GM19238 (cell line): ENCODE results near the gene MICU1.
"Not testable (repeated sequence)": the region's sequence is repeated elsewhere in the genome, so short reads cannot be mapped to it uniquely, and the experiment has no call there.

Source experiments
- DNase-seq: peaks from one replicate; pipeline ENCODE4 v3.0.0; 2011; ENCODE audit warnings: low spot score; ENCODE audit not compliant: insufficient read length

The MICU1 gene

DNA sequence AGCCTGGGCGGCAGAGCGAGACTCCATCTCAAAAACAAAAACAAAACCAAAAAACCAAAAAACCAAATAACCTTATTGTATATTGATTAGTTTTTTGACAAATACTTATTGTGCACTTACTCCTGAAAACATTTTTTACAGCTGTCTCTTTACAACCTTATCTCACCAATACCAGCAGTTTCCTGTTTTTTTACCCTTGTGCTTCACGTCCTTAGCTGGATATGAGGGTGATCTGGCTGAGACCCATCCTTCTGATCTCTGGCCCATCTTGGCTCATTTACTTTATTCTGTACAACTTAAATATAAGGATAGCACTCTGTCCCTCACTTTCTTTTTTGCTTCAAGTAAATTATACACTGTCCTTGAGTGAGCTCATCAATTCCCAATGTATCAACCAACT lies 166.6 kb downstream of the MICU1 start:
- no peak for DNase-seq

DNA sequence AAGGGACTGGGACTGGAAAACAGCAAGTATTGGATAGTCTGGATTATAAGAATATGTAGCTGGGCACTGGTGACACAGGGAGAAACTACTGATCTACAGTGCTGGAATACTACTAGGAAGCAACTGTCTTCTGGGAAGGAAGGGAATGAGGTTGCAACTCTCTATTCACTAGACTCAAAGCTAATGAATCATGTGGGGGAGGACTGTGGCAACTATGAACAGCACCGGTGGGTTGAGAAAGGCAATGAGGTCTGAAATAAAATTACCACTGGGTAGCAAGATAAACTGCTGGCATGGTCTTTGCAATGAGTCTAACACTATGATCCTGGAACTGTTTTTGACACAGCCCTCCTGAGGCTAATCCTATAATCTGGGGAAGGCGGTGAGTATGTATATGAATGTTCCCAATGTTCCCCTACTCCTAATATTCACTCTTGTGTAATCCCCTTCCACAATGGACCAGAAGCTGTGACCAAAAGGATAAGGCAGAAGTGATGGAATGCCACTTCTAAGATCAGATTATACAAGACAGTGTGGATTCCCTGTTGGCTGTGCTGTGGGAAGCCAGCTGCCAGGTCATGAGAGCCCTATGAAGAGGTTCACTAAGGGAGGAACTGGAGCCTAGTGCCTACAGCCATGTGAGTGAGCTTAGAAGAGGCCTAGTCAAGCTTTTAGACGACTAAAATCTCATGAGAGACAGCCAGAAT lies 169.8 kb downstream of the MICU1 start:
- DNase-seq, result no peak

DNA sequence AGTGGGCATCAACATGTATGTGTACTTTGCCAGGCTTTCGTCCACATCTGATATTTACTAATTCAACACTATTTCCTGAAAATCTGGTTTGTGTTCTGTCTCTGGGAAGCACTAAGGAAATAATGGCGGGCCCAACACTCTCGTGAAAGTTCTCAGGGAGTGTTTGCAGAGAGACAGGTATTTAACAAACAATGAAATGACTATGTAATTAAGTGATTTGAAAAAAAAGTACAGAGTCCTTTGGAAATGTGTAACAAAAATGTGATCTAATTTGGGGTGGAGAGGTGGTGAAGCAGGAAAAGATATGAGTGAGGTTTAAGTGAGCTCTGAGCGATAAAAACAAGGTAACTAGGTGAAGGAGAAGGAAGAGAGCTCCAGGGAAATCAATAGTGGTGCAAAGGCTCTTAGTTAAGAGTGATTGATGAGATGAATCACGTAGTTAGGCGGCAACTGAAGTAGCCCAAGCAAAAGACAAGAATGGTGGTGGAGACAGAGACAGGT lies 175.9 kb downstream of the MICU1 start:
- DNase-seq, result no peak

DNA sequence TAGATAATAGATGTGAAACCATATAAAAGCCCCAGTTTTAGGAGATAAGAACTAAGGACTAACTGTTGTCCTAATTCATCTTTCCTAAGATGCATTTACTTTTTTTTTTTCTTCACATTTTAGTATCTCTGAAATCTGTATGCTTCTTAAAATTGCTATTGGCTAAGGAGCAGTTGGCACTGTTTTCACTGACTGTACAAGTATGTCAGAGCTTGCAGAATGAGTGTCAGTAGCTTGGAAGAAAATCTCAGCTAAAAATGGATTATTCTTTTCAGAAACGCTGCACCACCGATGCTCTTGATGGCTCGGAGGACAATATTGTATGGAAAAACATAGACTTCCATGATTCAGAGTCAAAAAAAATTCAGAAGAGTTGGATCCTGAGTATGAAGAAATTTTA lies 180.0 kb downstream of the MICU1 start:
- DNase-seq, result no peak

DNA sequence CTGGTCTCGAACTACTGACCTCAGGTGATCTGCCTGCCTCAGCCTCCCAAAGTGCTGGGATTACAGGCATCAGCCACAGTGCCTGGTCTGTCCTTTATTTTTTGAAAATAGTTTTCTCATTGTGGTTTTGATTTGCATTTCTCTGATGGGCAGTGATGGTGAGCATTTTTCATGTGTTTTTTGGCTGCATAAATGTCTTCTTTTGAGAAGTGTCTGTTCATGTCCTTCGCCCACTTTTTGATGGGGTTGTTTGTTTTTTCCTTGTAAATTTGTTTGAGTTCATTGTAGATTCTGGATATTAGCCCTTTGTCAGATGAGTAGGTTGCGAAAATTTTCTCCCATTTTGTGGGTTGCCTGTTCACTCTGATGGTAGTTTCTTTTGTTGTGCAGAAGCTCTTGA lies 182.9 kb downstream of the MICU1 start:
- DNase-seq, result not testable (repeated sequence)

DNA sequence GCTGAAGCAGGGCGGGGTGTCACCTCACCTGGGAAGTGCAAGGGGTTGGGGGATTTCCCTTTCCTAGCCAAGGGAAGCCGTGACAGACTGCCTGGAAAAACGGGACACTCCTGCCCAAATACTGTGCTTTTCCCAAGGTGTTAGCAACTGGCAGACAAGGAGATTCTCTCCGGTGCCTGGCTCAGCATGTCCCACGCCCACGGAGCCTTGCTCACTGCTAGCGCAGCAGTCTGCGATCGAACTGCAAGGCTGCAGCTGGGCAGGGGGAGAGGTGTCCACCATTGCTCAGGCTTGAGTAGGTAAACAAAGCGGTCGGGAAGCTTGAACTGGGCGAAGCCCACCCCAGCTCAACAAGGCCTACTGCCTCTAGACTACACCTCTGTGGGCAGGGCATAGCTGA lies 190.3 kb downstream of the MICU1 start:
- DNase-seq, result no peak

DNA sequence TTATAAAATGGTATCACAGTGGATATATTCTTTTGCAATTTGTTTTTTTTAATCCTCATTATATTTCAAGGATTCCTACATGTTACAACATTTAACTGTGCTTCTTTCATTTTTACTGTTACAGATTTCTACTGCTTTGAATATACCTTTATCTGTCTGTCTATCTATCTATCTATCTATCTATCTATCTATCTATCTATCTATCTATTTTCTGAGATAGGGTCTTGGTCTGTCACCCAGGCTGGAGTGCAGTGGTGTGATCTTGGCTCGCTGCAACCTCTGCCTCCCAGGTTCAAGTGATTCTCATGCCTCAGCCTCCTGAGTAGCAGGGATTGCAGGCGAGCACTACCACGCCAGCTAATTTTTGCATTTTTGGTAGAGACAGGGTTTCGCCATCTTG lies 194.9 kb downstream of the MICU1 start:
- DNase-seq, result not testable (repeated sequence)

DNA sequence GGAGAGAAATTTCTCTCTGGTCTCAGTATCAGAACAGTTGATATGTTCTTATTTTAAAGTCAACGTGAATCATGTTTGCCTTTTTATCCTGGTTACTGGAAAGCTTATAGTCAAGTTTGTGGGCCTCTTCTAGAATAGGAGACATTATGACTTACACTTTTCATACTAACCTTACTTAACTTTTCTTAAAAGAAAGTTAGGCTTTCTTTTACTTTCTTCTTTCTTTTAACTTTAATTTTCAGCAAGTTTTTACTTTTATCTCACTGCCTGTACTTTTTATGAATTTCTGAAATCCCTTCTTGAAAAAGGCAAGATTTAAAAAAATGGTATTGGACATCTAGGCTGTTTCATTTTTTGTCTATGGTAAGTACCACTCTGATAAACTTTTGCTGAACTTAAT lies 195.9 kb downstream of the MICU1 start:
- DNase-seq, result no peak

DNA sequence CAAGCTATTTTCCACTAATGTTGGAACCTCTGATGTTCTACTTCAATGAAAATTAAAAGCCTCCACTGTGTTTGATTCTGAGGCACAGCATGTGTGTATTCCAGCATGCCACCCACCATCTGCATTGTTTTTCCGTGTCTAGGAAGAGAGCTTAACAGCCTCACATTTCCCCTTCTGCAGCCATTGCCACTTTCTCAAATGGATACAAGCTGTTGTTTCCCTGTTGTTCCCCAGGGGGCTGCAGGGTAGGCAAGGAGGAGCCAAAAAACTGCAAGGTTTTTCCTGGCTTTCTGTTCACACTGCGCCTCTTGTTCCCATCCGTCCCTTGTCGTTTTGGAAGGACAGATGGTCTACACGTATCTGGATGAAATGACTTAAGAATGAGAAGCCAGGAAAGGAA lies 198.9 kb downstream of the MICU1 start:
- no peak for DNase-seq

DNA sequence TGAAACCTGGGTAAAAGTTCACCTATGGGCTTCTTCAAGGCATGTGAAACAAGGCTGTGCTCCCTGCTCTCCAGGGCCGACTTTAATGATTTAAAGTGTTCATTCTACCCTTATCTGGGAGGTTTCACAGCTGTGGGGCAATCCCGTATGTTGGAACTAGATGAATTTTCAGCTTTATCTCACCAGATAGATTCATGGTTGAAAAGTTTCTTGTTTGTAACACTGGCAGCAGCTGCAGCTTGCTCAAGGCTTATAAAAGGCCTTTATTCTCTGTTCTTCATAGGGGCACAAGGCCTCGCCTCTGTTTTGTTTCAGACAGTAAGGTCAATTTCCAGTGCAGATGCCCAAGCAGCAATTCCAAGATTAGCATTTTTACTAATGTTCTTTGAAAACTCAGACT lies 200.7 kb downstream of the MICU1 start:
- no peak for DNase-seq

DNA sequence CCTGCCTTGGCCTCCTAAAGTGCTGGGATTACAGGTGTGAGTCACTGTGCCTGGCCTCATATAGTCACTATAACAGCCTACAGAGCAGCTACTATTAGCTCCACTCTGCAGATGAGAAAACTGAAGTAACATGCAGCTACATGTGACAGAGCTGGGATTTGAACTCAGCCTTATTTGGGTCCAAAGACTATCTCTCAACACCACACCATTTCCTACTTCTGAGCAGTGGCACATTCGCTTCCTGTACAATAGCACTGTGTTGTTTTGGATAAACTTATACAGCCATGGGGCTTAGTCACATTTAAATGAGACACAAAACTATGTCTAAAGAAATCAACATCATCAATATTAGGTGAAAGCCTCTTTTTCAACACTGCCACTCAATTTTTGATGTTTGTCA lies 201.3 kb downstream of the MICU1 start:
- DNase-seq, result no peak

DNA sequence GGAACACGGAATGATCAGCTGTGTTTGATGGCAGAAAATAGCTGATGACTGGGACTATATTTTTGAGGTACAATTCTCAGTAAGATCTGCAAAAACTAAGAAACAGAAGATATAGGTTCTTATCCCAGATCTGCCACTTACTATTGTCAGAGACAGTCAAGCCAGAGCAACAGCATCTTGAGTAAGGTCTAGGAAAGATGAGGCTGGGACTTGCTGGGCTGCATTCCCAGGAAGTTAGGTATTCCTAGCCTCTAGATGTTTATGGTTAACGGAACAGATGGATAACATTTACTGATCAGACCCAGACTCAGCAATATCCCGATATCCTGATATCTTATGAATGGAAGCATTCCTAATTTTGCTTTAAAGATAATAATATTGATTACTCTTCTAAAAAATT lies 202.5 kb downstream of the MICU1 start:
- DNase-seq, result no peak

DNA sequence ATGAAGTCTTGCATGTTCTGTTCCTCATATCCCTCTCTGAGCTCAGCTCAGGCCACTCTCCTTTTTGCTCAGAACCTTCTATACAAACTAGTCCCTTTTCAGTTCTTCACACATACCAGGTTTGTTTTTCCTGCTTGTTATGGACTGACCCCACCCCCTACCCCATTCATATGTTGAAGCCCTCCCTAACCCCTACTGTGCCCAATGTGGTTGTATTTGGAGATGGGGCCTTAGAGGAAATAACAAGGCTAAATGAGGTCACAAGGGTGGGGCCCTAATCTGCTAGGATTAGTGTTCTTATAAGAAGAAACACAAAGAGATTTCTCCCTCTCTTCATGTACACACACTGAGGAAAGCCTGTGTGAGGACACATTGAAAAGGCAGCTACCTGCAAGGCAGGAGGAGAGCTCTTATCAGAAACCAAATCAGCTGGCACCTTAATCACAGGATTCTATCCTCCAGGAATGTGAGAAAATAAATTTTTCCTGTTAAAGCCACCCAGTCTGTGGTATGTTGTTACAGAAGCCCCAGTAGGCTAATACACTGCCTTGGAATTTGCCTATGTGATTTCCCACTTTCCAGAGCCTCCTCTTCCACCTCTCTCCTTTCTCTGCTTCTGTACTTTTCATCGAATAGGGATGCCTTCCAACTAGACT lies 203.9 kb downstream of the MICU1 start:
- no peak for DNase-seq

DNA sequence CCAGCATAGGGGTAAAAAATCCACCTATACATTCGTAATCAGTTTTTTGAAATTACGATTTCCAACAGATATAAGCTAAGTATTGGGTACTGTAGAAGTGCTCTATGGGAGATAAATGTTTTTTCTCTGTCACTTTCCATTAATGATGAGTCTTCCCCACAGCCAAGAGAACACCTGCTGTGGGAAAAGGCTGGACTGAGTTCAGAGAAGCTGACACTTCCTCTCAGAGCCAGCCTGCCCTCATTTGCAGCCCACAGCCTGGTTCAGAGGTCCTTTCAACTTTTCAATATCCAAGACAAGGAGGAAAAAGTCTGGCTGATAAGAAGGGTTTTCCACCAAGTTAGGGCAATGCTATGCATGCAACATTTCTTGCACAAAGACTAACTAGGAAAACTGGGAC lies 206.6 kb downstream of the MICU1 start:
- DNase-seq, result no peak

DNA sequence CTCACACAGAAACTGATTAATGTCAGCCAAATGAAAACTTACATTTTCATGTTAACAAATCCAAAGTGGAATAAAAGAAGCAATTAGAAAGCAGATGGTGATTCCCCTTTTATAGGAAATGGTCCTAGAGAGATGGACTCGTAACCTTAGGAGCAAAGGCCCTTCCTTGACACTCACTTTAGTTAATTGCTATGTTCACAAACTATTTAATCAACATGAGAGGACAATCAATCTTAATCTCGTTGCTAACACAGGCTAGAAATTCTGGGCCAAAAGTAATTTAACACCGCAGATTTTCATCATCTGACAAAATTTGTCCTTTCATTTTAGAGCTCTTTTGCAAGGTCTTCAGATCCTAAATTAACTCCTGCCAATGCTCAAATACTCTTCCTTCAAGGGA lies 207.2 kb downstream of the MICU1 start:
- no peak for DNase-seq

DNA sequence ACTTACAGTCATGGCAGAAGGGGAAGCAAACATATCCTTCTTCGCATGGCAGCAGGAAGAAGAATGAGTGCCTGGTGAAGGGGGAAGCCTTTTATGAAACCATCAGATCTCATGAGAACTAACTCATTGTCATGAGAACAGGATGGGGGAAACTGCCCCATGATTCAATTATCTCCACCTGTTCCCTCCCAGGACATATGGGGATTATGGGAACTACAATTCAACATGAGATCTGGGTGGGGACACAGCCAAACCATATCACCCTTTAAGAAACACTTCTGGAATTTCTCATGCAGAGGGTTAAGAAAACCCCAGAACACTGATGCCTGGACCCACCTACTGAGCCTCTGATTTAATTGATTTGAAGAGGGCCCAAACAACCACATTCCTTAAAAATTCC lies 207.9 kb downstream of the MICU1 start:
- no peak for DNase-seq

DNA sequence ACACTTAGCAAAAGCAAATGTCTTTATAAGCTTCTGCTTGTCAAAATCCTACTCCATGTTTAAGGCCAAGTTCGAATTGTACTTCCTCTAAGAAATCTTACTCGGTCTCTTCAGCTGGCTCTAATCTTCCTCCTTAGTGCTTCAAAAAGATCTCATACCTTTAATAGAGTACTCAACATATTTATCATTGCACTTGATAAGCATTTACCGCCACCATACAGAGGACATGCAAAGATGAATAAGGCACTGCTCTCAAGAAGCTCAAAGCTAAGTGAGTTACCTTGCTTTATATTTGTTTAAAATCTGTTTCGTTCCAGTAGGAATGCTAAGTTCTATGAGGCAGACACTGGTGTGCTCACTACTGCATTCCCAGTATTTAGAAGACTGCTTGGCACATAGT lies 209.2 kb downstream of the MICU1 start:
- no peak for DNase-seq

DNA sequence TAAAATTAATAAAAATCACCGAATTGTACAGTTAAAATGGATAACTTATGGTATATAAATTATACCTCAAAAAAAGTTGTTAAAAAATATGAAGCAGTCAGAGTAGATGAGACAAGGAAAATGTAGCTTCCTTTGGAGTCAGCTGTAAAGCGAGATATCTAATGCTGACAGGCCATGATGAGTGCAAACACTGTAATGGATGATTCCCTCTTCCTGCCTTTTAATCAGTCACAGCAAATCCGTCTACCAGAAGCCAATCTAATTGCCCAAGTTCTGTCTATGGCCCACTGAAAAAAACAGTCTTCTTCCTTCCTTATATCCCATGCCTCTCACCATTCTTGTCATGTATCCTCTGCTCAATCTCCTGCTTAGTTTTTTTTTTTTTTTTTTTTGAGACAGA lies 211.2 kb downstream of the MICU1 start:
- no peak for DNase-seq

DNA sequence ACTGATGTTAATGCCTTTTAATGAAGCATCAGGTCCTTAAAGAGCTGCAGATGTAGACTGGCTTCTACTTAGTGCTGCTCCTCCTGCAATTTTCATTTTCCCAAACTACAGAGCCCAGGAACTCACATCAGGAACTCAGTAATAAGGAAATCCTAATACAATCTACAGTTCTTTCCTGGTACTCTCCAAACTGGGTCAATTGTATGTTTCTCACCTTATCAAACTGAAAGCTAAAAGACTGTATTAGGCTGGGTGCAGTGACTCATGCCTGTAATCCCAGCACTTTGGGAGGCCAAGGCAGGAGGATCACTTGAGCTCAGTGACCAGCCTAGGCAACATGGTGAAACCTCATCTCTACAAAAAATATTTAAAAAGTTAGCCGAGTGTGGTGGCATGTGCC lies 216.7 kb downstream of the MICU1 start:
- DNase-seq, result no peak

DNA sequence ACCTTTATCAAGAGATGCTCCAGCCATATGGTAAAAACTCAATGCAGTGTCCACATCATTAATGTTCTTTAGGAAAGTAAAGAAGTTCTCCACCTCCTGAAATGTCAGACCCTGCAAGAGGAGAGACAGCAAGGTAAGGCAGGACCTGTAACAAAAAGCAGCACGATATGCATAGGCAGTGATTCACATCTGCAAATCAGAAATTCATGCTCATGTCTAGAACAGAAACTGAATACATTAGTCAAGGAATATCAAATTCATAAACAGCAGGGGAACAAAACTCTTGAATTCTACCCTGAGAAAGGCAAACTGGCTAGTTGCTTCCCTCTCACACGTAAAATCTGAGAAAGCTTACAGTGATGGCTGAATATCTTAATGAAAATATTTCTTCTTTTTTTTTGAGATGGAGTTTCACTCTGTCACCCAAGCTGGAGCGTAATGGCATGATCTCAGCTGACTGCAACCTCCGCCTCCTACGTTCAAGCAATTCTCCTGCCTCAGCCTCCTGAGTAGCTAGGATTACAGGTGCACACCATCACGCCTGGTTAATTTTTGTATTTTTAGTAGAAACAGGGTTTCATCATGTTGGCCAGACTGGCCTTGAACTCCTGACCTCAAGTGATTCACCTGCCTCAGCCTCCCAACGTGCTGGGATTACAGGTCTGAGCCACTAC lies 217.8 kb downstream of the MICU1 start:
- DNase-seq, result no peak

DNA sequence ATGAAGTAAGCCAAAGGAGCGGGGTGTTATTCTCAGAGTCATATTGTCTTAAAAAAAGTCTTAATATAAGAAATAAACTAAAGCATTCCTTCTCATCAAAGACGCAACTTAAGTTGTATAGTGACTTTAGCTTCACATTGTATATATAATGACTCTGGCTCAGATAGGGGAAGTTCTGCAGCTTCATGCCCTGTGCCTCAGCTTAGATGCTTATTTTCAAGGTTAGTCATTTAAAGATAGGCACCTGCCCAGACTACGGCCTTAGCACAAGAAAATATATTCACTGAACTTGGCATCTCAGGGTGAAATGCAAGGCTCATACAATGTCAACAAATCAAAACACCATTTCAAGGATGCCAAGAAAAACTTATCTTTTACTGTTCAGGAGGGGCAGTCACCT lies 218.4 kb downstream of the MICU1 start:
- no peak for DNase-seq

DNA sequence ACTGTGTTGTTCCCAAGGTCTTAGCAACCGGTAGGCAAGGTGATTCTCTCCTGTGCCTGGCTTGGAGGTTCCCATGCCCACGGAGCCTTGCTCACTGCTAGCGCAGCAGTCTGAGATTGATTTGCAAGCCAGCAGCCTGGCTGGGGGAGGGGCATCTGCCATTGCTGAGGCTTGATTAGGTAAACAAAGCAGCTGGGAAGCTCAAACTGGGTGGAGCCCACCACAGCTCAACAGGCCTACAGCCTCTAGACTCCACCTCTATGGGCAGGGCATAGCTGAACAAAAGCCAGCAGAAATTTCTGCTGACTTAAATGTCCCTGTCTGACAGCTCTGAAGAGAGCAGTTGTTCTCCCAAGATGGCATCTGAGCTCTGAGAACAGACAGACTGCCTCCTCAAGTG lies 230.3 kb downstream of the MICU1 start:
- DNase-seq, result not testable (repeated sequence)

DNA sequence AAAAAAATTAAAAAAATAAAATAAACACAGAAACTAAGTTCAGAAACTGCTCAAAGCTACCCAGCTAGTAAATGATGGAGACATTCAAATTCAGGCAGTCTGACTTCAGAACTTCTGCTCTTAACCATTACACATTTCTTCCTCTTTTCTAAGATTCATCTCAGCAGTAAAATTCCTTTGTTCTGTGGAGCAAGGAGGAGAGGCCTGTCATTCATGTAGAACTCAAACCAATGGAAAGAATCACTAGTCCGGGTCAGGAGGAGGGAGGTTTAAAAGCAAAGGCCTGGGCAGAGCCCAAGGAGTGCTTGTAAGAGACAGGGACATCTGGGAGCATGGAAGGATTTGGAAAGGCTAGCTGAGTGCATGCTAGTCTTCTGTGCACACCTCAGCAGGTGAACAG lies 233.3 kb downstream of the MICU1 start:
- no peak for DNase-seq
